Natural killer cell (primary cell): ENCODE data around the gene RAD9A. TPM values are rescaled to one million over a fixed set of nuclear protein-coding genes. Genes with fewer than 3 reads are reported as not detected.

Experiments used
- ATAC-seq, 3 donors: fragments of 150-1000 bp in 2 of 3; fragments of 200-7000 bp in 1 of 3; cut with Tn5 transposase; 1 replicate in 1 of 3; 2 replicates in 2 of 3; pipeline ENCODE4 v1.10.0; 2021; ENCODE audit warnings: mild to moderate bottlenecking in 2 of 3, moderate library complexity in 2 of 3
- DNase-seq, 2 donors: peaks; one replicate each; pipeline versions ENCODE4 v3.0.0 to v3.0.0-alpha.2; 2013 to 2021; ENCODE audit warnings: mixed read lengths in 1 of 2
- H3K27ac ChIP-seq: one replicate; pipeline ENCODE4 v1.5.1; 2013; ENCODE audit warnings: mild to moderate bottlenecking, low read length
- H3K27me3 ChIP-seq: one replicate; pipeline ENCODE4 v1.6.1; 2013; ENCODE audit warnings: low read length; ENCODE audit not compliant: control insufficient read depth, insufficient read depth
- H3K36me3 ChIP-seq: one replicate; pipeline ENCODE4 v1.6.1; 2013; ENCODE audit warnings: low read length; ENCODE audit not compliant: control insufficient read depth, insufficient read depth
- H3K4me1 ChIP-seq: one replicate; pipeline ENCODE4 v1.6.1; 2013; ENCODE audit warnings: low read length; ENCODE audit not compliant: control insufficient read depth, insufficient read depth
- H3K4me3 ChIP-seq: one replicate; pipeline ENCODE4 v1.5.1; 2013; ENCODE audit warnings: low read length
- H3K9me3 ChIP-seq: one replicate; pipeline ENCODE4 v1.6.1; 2013; ENCODE audit warnings: low read length; ENCODE audit not compliant: control insufficient read depth, insufficient read depth
- H3K27ac Mint-ChIP-seq, 2 donors: one replicate each; pipeline ENCODE4 v1.8.0; 2022; ENCODE audit warnings: mild to moderate bottlenecking in 2 of 2, mixed read lengths in 2 of 2, moderate library complexity in 1 of 2
- H3K27me3 Mint-ChIP-seq, 2 donors: one replicate each; pipeline ENCODE4 v1.8.0; 2022; ENCODE audit warnings: low read depth in 2 of 2, mixed read lengths in 2 of 2
- H3K36me3 Mint-ChIP-seq: one replicate; pipeline ENCODE4 v1.8.0; 2022; ENCODE audit warnings: mixed read lengths
- H3K4me1 Mint-ChIP-seq, 2 donors: one replicate each; pipeline ENCODE4 v1.8.0; 2022; ENCODE audit warnings: mixed read lengths in 2 of 2
- H3K4me3 Mint-ChIP-seq: one replicate; pipeline ENCODE4 v1.8.0; 2022; ENCODE audit warnings: mild to moderate bottlenecking, moderate library complexity, mixed read lengths
- H3K9me3 Mint-ChIP-seq, 2 donors: one replicate each; pipeline ENCODE4 v1.8.0; 2022; ENCODE audit warnings: mixed read lengths in 2 of 2
- CTCF ChIP-seq: fragments of 200-600 bp; IDR thresholded peaks from one replicate; pipeline ENCODE4 v1.8.0; 2022; ENCODE audit warnings: antibody characterized with exemption
- whole genome bisulfite sequencing: methylation state at CpG from one replicate; pipeline ENCODE4 v1.1.7; 2013; ENCODE audit warnings: missing lambda C conversion rate; ENCODE audit not compliant: insufficient coverage; 5-methylcytosine and 5-hydroxymethylcytosine counted together
- intact Hi-C: fragments of 100-400 bp; cut with micrococcal nuclease; formaldehyde crosslinking; loops from one replicate; pipeline ENCODE4 v1.14.2; 2022
- total RNA-seq, 4 donors: library from RNA; stranded (reverse); fragments of 120-200 nt in 1 of 4; gene quantifications; one replicate each; pipeline versions ENCODE4 v1.2.3 to v1.2.4, GENCODE V29; 2013 to 2022

The RAD9A gene
- total RNA-seq, 3 donors from 2014 or later (not counting 1 experiment from before 2014, with no cell fraction given): 30.2 to 47.1 (median 37.3) TPM

GRCh38 chr11:67393437-67393836 lies 1.7 kb downstream of the RAD9A start:
- ATAC-seq: no peak
- TF ChIP-seq CTCF: no peak
- H3K36me3 ChIP-seq: peaks cover 33% of the 10 kb centered on the region
- Mint-ChIP-seq H3K4me1 (peaks cover 29 to 61% of the 10 kb centered on the region in 2 donors), H3K36me3 (no peaks in the 10 kb centered on the region), H3K4me3 (peak overlapping the region; percentile 76), H3K27ac (peak overlapping the region in 1 of 2 donors; percentile 29), H3K27me3 (no peaks in the 10 kb centered on the region), H3K9me3 (no peaks in the 10 kb centered on the region)
- H3K27me3 ChIP-seq: no peaks in the 10 kb centered on the region
- no peak overlapping the region for H3K4me3 ChIP-seq
- DNase-seq: no peak
- WGBS: 93% methylated on average over 18 of the region's 18 CpGs
- no peak overlapping the region for H3K27ac ChIP-seq
- H3K9me3 ChIP-seq: no peaks in the 10 kb centered on the region
- H3K4me1 ChIP-seq: peaks cover 44% of the 10 kb centered on the region
- intact Hi-C loops: no loop called here

- H3K4me1 Mint-ChIP-seq: peaks cover 29 to 60% of the 10 kb centered on the region in 2 donors
- peak overlapping the region; percentile 76 for H3K4me3 Mint-ChIP-seq
- no peaks in the 10 kb centered on the region for H3K9me3 Mint-ChIP-seq
- Histone ChIP-seq H3K36me3 (peaks cover 38% of the 10 kb centered on the region), H3K27ac (no peak overlapping the region), H3K4me1 (peaks cover 49% of the 10 kb centered on the region), H3K27me3 (no peaks in the 10 kb centered on the region), H3K9me3 (no peaks in the 10 kb centered on the region), H3K4me3 (no peak overlapping the region)
- no peaks in the 10 kb centered on the region for H3K36me3 Mint-ChIP-seq
- intact Hi-C loops: no loop called here
- no peak for ATAC-seq
- no peak for DNase-seq
- H3K27me3 Mint-ChIP-seq: no peaks in the 10 kb centered on the region
- TF ChIP-seq CTCF: no peak
- WGBS: 93% methylated on average over 5 of the region's 5 CpGs
- H3K27ac Mint-ChIP-seq: peak overlapping the region in 1 of 2 donors; percentile 29
These were observed 2.2 kb downstream of the RAD9A start for GRCh38 chr11:67393990-67394389.

- DNase-seq (no peak), ATAC-seq (no peak)
- Histone ChIP-seq H3K4me1 (peaks cover 64% of the 10 kb centered on the region), H3K36me3 (peaks cover 53% of the 10 kb centered on the region), H3K4me3 (no peak overlapping the region), H3K27ac (no peak overlapping the region), H3K9me3 (no peaks in the 10 kb centered on the region), H3K27me3 (no peaks in the 10 kb centered on the region)
- TF ChIP-seq CTCF: no peak
- Mint-ChIP-seq H3K27me3 (no peaks in the 10 kb centered on the region), H3K4me3 (no peak overlapping the region), H3K9me3 (no peaks in the 10 kb centered on the region), H3K4me1 (peaks cover 26 to 54% of the 10 kb centered on the region in 2 donors), H3K36me3 (no peaks in the 10 kb centered on the region), H3K27ac (peak overlapping the region; percentile 68 to 88)
- intact Hi-C loops: no loop called here
- 93% methylated on average over 17 of the region's 19 CpGs for WGBS
These were observed 3.9 kb downstream of the RAD9A start for GRCh38 chr11:67395555-67396258.

- DNase-seq (no peak), ATAC-seq (no peak)
- TF ChIP-seq CTCF: no peak
- Histone ChIP-seq H3K27me3 (no peaks in the 10 kb centered on the region), H3K27ac (no peak overlapping the region), H3K4me3 (no peak overlapping the region), H3K36me3 (peaks cover 54% of the 10 kb centered on the region), H3K9me3 (no peaks in the 10 kb centered on the region), H3K4me1 (peaks cover 64% of the 10 kb centered on the region)
- 96% methylated on average over 7 of the region's 7 CpGs for WGBS
- intact Hi-C loops: no loop called here
- Mint-ChIP-seq H3K36me3 (no peaks in the 10 kb centered on the region), H3K4me1 (peaks cover 29 to 55% of the 10 kb centered on the region in 2 donors), H3K27me3 (no peaks in the 10 kb centered on the region), H3K4me3 (no peak overlapping the region), H3K27ac (peak overlapping the region; percentile 68 to 88), H3K9me3 (no peaks in the 10 kb centered on the region)
These were observed 4.4 kb downstream of the RAD9A start for GRCh38 chr11:67396259-67396581.
